Upper lobe of left lung (tissue), 4 donors: ENCODE measurements around the gene LRRC7.

Experiments
- CTCF ChIP-seq, 6 experiments: fragments of 450-650 bp in 4 of 6; fragments of 200-600 bp in 2 of 6; sonication (generic) in 2 of 6; IDR thresholded peaks; one replicate each; pipeline ENCODE4 v1.5.1; 2016 to 2019; ENCODE audit warnings: antibody characterized with exemption in 6 of 6
- EP300 ChIP-seq, 4 donors: sonication (generic); formaldehyde crosslinking; IDR thresholded peaks; one replicate each; pipeline ENCODE4 v1.5.1; 2017; ENCODE audit warnings: antibody characterized with exemption in 4 of 4, control low read depth in 2 of 4
- POLR2A ChIP-seq, 4 donors: fragments of 450-650 bp; IDR thresholded peaks; one replicate each; pipeline ENCODE4 v1.5.1; 2016 to 2017; ENCODE audit warnings: antibody characterized with exemption in 4 of 4, mild to moderate bottlenecking in 2 of 4
- POLR2AphosphoS5 ChIP-seq, 2 donors: sonication (generic); formaldehyde crosslinking; IDR thresholded peaks; one replicate each; pipeline ENCODE4 v1.5.1; 2017; ENCODE audit warnings: antibody characterized with exemption in 2 of 2

- TF ChIP-seq POLR2A (IDR thresholded peaks at IDR 0.05) (no peak), POLR2AphosphoS5 (IDR thresholded peaks at IDR 0.05) (no peak), CTCF (IDR thresholded peaks at IDR 0.05) (no peak), EP300 (IDR thresholded peaks at IDR 0.05) (no peak)
These were observed 182.9 kb downstream of the LRRC7 start for GRCh38 chr1:69750638-69751037.
